ENCODE measurements around the gene PIP4K2A.

GRCh38 chr10:22630234-22631174 is 83.9 kb downstream of the PIP4K2A start:
- TF ChIP-seq CTCF (IDR thresholded peaks at IDR 0.05) (no peak), ZFX (IDR thresholded peaks at IDR 0.05; ENCODE audit: borderline replicate concordance) (no peak)

Measured in 22Rv1 (cell line).